Fibroblast of lung (primary cell): Measurements from ENCODE around the gene CNOT2. TPM values are rescaled to one million over a fixed set of nuclear protein-coding genes. Genes with fewer than 3 reads are reported as not detected.

Experiments used
- DNase-seq, 2 donors: peaks; one replicate each; pipeline versions ENCODE4 v3.0.0 to v3.0.0-alpha.2; 2010; ENCODE audit warnings: low read depth in 2 of 2
- H2AFZ ChIP-seq: 2 replicates; pipeline ENCODE4 v1.5.1; 2012; ENCODE audit warnings: low read length, control low read depth, inconsistent platforms
- H3K27ac ChIP-seq: 2 replicates; pipeline ENCODE4 v1.5.1; 2011; ENCODE audit warnings: low read length, control low read depth; ENCODE audit not compliant: insufficient read depth
- H3K27me3 ChIP-seq: 2 replicates; pipeline ENCODE4 v1.5.1; 2011; ENCODE audit warnings: mild to moderate bottlenecking, low read length; ENCODE audit not compliant: control insufficient read depth, insufficient read depth
- H3K36me3 ChIP-seq: 2 replicates; pipeline ENCODE4 v1.5.1; 2011; ENCODE audit warnings: low read length; ENCODE audit not compliant: control insufficient read depth, insufficient read depth
- H3K4me1 ChIP-seq: 2 replicates; pipeline ENCODE4 v1.5.1; 2011; ENCODE audit warnings: low read length; ENCODE audit not compliant: control insufficient read depth, insufficient read depth; ENCODE audit errors: extremely low read depth
- H3K4me2 ChIP-seq: 2 replicates; pipeline ENCODE4 v1.5.1; 2011; ENCODE audit warnings: low read length, control low read depth; ENCODE audit not compliant: insufficient read depth; ENCODE audit errors: extremely low read depth
- H3K4me3 ChIP-seq, 4 experiments: fragments of 200-600 bp in 1 of 4; sonication (generic) in 1 of 4; replicated peaks in 1 of 4; 2 replicates each; pipeline ENCODE4 v1.5.1; 2011 to 2016; ENCODE audit warnings: low read length in 4 of 4, low read depth in 3 of 4, mild to moderate bottlenecking in 3 of 4, control low read depth in 2 of 4, inconsistent platforms in 1 of 4, mixed read lengths in 1 of 4; ENCODE audit not compliant: insufficient read depth in 1 of 4; ENCODE audit errors: control extremely low read depth in 1 of 4
- H3K79me2 ChIP-seq: 2 replicates; pipeline ENCODE4 v1.5.1; 2012; ENCODE audit warnings: mild to moderate bottlenecking, low read length, inconsistent platforms; ENCODE audit not compliant: control insufficient read depth, insufficient read depth
- H3K9ac ChIP-seq: 2 replicates; pipeline ENCODE4 v1.5.1; 2011; ENCODE audit warnings: mild to moderate bottlenecking, low read length, control low read depth; ENCODE audit not compliant: insufficient read depth
- H3K9me3 ChIP-seq: 2 replicates; pipeline ENCODE4 v1.5.1; 2012; ENCODE audit warnings: low read depth, low read length; ENCODE audit not compliant: control insufficient read depth, insufficient read depth
- H4K20me1 ChIP-seq: 2 replicates; pipeline ENCODE4 v1.5.1; 2011; ENCODE audit warnings: low read length; ENCODE audit not compliant: control insufficient read depth, insufficient read depth; ENCODE audit errors: extremely low read depth
- EZH2 ChIP-seq: IDR thresholded peaks from 2 replicates; pipeline ENCODE4 v1.5.1; 2012; ENCODE audit warnings: low read length, control low read depth, mild to moderate bottlenecking; ENCODE audit errors: missing control alignments
- polyA plus RNA-seq, 2 donors: library from polyadenylated mRNA; depleted of rRNA in 1 of 2; stranded (reverse) in 1 of 2; unstranded in 1 of 2; fragments of >200 nt; gene quantifications; 2 replicates each; pipeline ENCODE4 v1.2.1, GENCODE V29; 2011 to 2012; ENCODE audit warnings: missing spikeins in 1 of 2
- total RNA-seq: library from RNA; depleted of rRNA; stranded (reverse); fragments of >200 nt; gene quantifications from 2 replicates; pipeline ENCODE4 v1.2.1, GENCODE V29; 2014
- TF ChIP-seq, protein P1 (sequence below), 2 donors: IDR thresholded peaks in 1 of 2; conservative IDR thresholded peaks in 1 of 2; 1 replicate in 1 of 2; 2 replicates in 1 of 2; pipeline ENCODE4 v1.5.1; 2011 to 2012; ENCODE audit warnings: low read length in 2 of 2, control low read depth in 1 of 2, inconsistent platforms in 1 of 2, low read depth in 1 of 2, mild to moderate bottlenecking in 1 of 2

Gene CNOT2
- total and polyA plus RNA-seq, 2 donors (not counting 1 experiment from before 2014, with no cell fraction given), result 95.2 to 116 TPM

DNA sequence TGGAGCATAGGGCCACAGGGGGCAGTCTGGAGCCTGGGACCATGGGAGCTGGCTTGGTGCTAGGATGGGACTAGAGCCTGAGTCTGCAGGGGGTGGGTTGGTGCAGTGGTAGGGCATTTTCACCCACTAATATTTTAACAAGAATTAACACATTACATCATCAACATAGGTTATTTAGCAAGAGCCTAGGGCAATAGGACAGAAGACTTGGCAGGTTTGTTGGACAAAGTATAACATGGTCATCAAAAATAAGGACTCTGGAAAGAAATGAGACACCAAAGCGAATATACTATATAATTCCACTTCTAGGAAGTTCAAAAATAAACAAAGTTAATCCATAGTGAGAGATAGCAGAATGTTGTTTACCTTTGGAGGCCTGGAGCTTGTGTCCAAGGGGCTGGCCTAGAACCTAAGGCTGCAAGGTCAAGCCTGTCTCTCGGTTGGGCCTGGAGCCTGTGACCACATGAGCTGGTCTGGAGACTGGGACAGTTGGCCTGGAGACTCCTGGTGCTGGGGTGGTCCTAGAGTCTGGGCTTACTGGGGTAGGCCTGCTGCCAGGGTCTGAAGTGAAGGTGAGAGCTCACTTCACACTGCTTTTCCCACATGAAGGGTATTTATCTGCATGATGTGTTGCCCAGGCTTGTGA lies 28.1 kb upstream of the CNOT2 start:
- H3K27me3 ChIP-seq, result no peaks in the 10 kb centered on the region
- H3K4me3 ChIP-seq, result no peak overlapping the region
- H3K79me2 ChIP-seq, result no peaks in the 10 kb centered on the region
- no peaks in the 10 kb centered on the region for H3K9me3 ChIP-seq
- H3K9ac ChIP-seq, result no peak overlapping the region
- H3K4me1 ChIP-seq, result no peaks in the 10 kb centered on the region
- no peak overlapping the region for H2AFZ ChIP-seq
- no peaks in the 10 kb centered on the region for H3K36me3 ChIP-seq
- no peak overlapping the region for H3K27ac ChIP-seq
- no peaks in the 10 kb centered on the region for H4K20me1 ChIP-seq
- H3K4me2 ChIP-seq, result no peak overlapping the region
- no peak for TF ChIP-seq EZH2
- TF ChIP-seq, protein P1, sequence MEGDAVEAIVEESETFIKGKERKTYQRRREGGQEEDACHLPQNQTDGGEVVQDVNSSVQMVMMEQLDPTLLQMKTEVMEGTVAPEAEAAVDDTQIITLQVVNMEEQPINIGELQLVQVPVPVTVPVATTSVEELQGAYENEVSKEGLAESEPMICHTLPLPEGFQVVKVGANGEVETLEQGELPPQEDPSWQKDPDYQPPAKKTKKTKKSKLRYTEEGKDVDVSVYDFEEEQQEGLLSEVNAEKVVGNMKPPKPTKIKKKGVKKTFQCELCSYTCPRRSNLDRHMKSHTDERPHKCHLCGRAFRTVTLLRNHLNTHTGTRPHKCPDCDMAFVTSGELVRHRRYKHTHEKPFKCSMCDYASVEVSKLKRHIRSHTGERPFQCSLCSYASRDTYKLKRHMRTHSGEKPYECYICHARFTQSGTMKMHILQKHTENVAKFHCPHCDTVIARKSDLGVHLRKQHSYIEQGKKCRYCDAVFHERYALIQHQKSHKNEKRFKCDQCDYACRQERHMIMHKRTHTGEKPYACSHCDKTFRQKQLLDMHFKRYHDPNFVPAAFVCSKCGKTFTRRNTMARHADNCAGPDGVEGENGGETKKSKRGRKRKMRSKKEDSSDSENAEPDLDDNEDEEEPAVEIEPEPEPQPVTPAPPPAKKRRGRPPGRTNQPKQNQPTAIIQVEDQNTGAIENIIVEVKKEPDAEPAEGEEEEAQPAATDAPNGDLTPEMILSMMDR (conservative IDR thresholded peaks at IDR 0.05 in 1 of 2, IDR thresholded peaks at IDR 0.05 in 1 of 2; ENCODE audit: low read depth in 1 of 2, low read length in 2 of 2), result no peak
- no peak for DNase-seq

DNA sequence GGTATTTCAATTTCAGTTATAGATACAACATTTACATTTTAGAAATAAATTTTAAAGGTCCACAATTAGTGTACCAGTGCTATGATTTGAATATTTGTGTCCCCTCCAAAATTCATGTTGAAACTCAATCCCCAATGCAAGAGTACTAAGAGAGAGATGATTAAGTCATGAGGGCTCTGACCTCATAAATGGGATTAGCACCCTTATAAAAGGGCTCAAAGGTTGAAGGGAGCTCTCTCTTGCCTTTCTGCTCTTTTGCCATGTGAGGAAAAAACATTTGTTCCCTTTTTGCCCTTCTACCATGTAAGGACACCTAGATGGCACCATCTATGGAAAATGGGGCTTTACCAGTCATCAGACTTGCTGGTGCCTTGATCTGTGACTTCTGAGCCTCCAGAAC lies 25.8 kb upstream of the CNOT2 start:
- Histone ChIP-seq H3K27ac (no peak overlapping the region), H3K79me2 (no peaks in the 10 kb centered on the region), H3K4me3 (no peak overlapping the region), H3K27me3 (no peaks in the 10 kb centered on the region), H3K36me3 (no peaks in the 10 kb centered on the region), H3K4me1 (no peaks in the 10 kb centered on the region), H3K9ac (no peak overlapping the region), H2AFZ (no peak overlapping the region), H4K20me1 (no peaks in the 10 kb centered on the region), H3K9me3 (no peaks in the 10 kb centered on the region), H3K4me2 (no peak overlapping the region)
- TF ChIP-seq, protein P1 (conservative IDR thresholded peaks at IDR 0.05 in 1 of 2, IDR thresholded peaks at IDR 0.05 in 1 of 2; ENCODE audit: low read depth in 1 of 2, low read length in 2 of 2), result no peak
- TF ChIP-seq EZH2, result no peak
- no peak for DNase-seq

DNA sequence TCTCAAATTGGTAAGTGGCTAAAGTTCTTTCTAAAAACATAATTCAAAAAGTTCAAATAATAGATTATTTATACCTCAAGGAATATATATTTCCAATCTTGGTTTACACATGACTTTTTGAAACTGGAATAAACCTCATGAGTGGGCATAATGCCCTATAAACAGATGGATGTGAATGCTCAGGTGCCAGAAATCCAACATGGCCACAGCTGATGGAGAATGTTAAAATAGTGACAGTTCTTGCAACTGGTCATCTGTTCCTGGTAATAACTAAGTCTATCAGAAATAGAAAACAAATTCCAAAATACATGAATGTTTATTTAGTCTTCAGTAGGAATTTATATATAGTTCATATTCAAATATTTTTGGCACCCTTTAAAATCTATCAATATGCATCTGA lies 21.6 kb upstream of the CNOT2 start:
- H3K9ac ChIP-seq, result no peak overlapping the region
- no peak overlapping the region for H3K27ac ChIP-seq
- H3K9me3 ChIP-seq, result no peaks in the 10 kb centered on the region
- H3K4me3 ChIP-seq, result no peak overlapping the region
- no peak overlapping the region for H2AFZ ChIP-seq
- H3K27me3 ChIP-seq, result no peaks in the 10 kb centered on the region
- H3K79me2 ChIP-seq, result no peaks in the 10 kb centered on the region
- no peaks in the 10 kb centered on the region for H3K36me3 ChIP-seq
- H3K4me2 ChIP-seq, result no peak overlapping the region
- H4K20me1 ChIP-seq, result no peaks in the 10 kb centered on the region
- H3K4me1 ChIP-seq, result no peaks in the 10 kb centered on the region
- TF ChIP-seq, protein P1 (conservative IDR thresholded peaks at IDR 0.05 in 1 of 2, IDR thresholded peaks at IDR 0.05 in 1 of 2; ENCODE audit: low read depth in 1 of 2, low read length in 2 of 2), result no peak
- TF ChIP-seq EZH2, result no peak
- no peak for DNase-seq
